ENCODE data around the gene FADS3.
A peak's percentile ranks its signal among the peaks of the same experiment; 100 is the strongest.

The FADS3 gene

GRCh38 chr11:61902313-61902712 lies 11.0 kb upstream of the FADS3 start:
- Histone ChIP-seq H3K4me3 (ENCODE audit: low read length) (no peak overlapping the region), H3K27ac (ENCODE audit: low read depth, low read length) (no peak overlapping the region), H3K4me1 (ENCODE audit: control insufficient read depth, insufficient read depth, low read length) (no peaks in the 10 kb centered on the region), H3K9ac (ENCODE audit: low read length) (no peak overlapping the region), H3K36me3 (ENCODE audit: control insufficient read depth, insufficient read depth, low read length) (peaks cover 3% of the 10 kb centered on the region), H3K27me3 (ENCODE audit: control insufficient read depth, insufficient read depth, low read length) (no peaks in the 10 kb centered on the region)

GRCh38 chr11:61901397-61901796 lies 10.1 kb upstream of the FADS3 start:
- Histone ChIP-seq H3K4me3 (ENCODE audit: low read length) (no peak overlapping the region), H3K4me1 (ENCODE audit: control insufficient read depth, insufficient read depth, low read length) (no peaks in the 10 kb centered on the region), H3K27me3 (ENCODE audit: control insufficient read depth, insufficient read depth, low read length) (no peaks in the 10 kb centered on the region), H3K9ac (ENCODE audit: low read length) (no peak overlapping the region), H3K36me3 (ENCODE audit: control insufficient read depth, insufficient read depth, low read length) (peaks cover 3% of the 10 kb centered on the region), H3K27ac (ENCODE audit: low read depth, low read length) (no peak overlapping the region)

GRCh38 chr11:61900251-61900650 lies 8.9 kb upstream of the FADS3 start:
- H3K36me3 ChIP-seq (ENCODE audit: control insufficient read depth, insufficient read depth, low read length), result no peaks in the 10 kb centered on the region

GRCh38 chr11:61899146-61899841 lies 7.9 kb upstream of the FADS3 start:
- H3K9ac ChIP-seq (ENCODE audit: low read length), result no peak overlapping the region
- no peak overlapping the region for H3K27ac ChIP-seq (ENCODE audit: low read depth, low read length)
- H3K36me3 ChIP-seq (ENCODE audit: control insufficient read depth, insufficient read depth, low read length), result no peaks in the 10 kb centered on the region
- H3K4me1 ChIP-seq (ENCODE audit: control insufficient read depth, insufficient read depth, low read length), result no peaks in the 10 kb centered on the region
- H3K27me3 ChIP-seq (ENCODE audit: control insufficient read depth, insufficient read depth, low read length), result no peaks in the 10 kb centered on the region
- H3K4me3 ChIP-seq (ENCODE audit: low read length), result no peak overlapping the region

More at GRCh38 chr11:61900251-61900650, 8.9 kb upstream of the FADS3 start:
- Histone ChIP-seq H3K27ac (ENCODE audit: low read depth, low read length) (no peak overlapping the region), H3K4me1 (ENCODE audit: control insufficient read depth, insufficient read depth, low read length) (no peaks in the 10 kb centered on the region), H3K9ac (ENCODE audit: low read length) (no peak overlapping the region), H3K4me3 (ENCODE audit: low read length) (no peak overlapping the region), H3K27me3 (ENCODE audit: control insufficient read depth, insufficient read depth, low read length) (no peaks in the 10 kb centered on the region)

GRCh38 chr11:61898247-61898582 lies 6.9 kb upstream of the FADS3 start:
- no peak overlapping the region for H3K27ac ChIP-seq (ENCODE audit: low read depth, low read length)
- no peak overlapping the region for H3K9ac ChIP-seq (ENCODE audit: low read length)
- H3K27me3 ChIP-seq (ENCODE audit: control insufficient read depth, insufficient read depth, low read length), result no peaks in the 10 kb centered on the region
- no peaks in the 10 kb centered on the region for H3K4me1 ChIP-seq (ENCODE audit: control insufficient read depth, insufficient read depth, low read length)
- no peak overlapping the region for H3K4me3 ChIP-seq (ENCODE audit: low read length)
- H3K36me3 ChIP-seq (ENCODE audit: control insufficient read depth, insufficient read depth, low read length), result no peaks in the 10 kb centered on the region

- Histone ChIP-seq H3K4me3 (ENCODE audit: low read length) (no peak overlapping the region), H3K27ac (ENCODE audit: low read depth, low read length) (no peak overlapping the region), H3K27me3 (ENCODE audit: control insufficient read depth, insufficient read depth, low read length) (no peaks in the 10 kb centered on the region), H3K4me1 (ENCODE audit: control insufficient read depth, insufficient read depth, low read length) (no peaks in the 10 kb centered on the region), H3K36me3 (ENCODE audit: control insufficient read depth, insufficient read depth, low read length) (no peaks in the 10 kb centered on the region), H3K9ac (ENCODE audit: low read length) (no peak overlapping the region)
Measured at GRCh38 chr11:61897387-61898246, 6.3 kb upstream of the FADS3 start.

- H3K27ac ChIP-seq (ENCODE audit: low read depth, low read length), result no peak overlapping the region
- H3K36me3 ChIP-seq (ENCODE audit: control insufficient read depth, insufficient read depth, low read length), result no peaks in the 10 kb centered on the region
Measured at GRCh38 chr11:61896665-61897386, 5.5 kb upstream of the FADS3 start.

GRCh38 chr11:61895718-61896059 lies 4.3 kb upstream of the FADS3 start:
- H3K27ac ChIP-seq (ENCODE audit: low read depth, low read length), result no peak overlapping the region

More at GRCh38 chr11:61896665-61897386, 5.5 kb upstream of the FADS3 start:
- Histone ChIP-seq H3K27me3 (ENCODE audit: control insufficient read depth, insufficient read depth, low read length) (no peaks in the 10 kb centered on the region), H3K9ac (ENCODE audit: low read length) (no peak overlapping the region), H3K4me1 (ENCODE audit: control insufficient read depth, insufficient read depth, low read length) (no peaks in the 10 kb centered on the region), H3K4me3 (ENCODE audit: low read length) (no peak overlapping the region)

GRCh38 chr11:61895046-61895717 lies 3.8 kb upstream of the FADS3 start:
- H3K36me3 ChIP-seq (ENCODE audit: control insufficient read depth, insufficient read depth, low read length), result no peaks in the 10 kb centered on the region
- no peaks in the 10 kb centered on the region for H3K27me3 ChIP-seq (ENCODE audit: control insufficient read depth, insufficient read depth, low read length)
- H3K4me3 ChIP-seq (ENCODE audit: low read length), result no peak overlapping the region
- no peak overlapping the region for H3K27ac ChIP-seq (ENCODE audit: low read depth, low read length)
- H3K9ac ChIP-seq (ENCODE audit: low read length), result no peak overlapping the region
- H3K4me1 ChIP-seq (ENCODE audit: control insufficient read depth, insufficient read depth, low read length), result peaks cover 7% of the 10 kb centered on the region

More at GRCh38 chr11:61895718-61896059, 4.3 kb upstream of the FADS3 start:
- H3K27me3 ChIP-seq (ENCODE audit: control insufficient read depth, insufficient read depth, low read length), result no peaks in the 10 kb centered on the region
- peaks cover 2% of the 10 kb centered on the region for H3K4me1 ChIP-seq (ENCODE audit: control insufficient read depth, insufficient read depth, low read length)
- H3K4me3 ChIP-seq (ENCODE audit: low read length), result no peak overlapping the region
- H3K36me3 ChIP-seq (ENCODE audit: control insufficient read depth, insufficient read depth, low read length), result no peaks in the 10 kb centered on the region
- H3K9ac ChIP-seq (ENCODE audit: low read length), result no peak overlapping the region

GRCh38 chr11:61893981-61894380 lies 2.6 kb upstream of the FADS3 start:
- no peak overlapping the region for H3K4me3 ChIP-seq (ENCODE audit: low read length)
- no peaks in the 10 kb centered on the region for H3K36me3 ChIP-seq (ENCODE audit: control insufficient read depth, insufficient read depth, low read length)
- H3K4me1 ChIP-seq (ENCODE audit: control insufficient read depth, insufficient read depth, low read length), result peaks cover 8% of the 10 kb centered on the region
- H3K9ac ChIP-seq (ENCODE audit: low read length), result no peak overlapping the region
- no peaks in the 10 kb centered on the region for H3K27me3 ChIP-seq (ENCODE audit: control insufficient read depth, insufficient read depth, low read length)
- H3K27ac ChIP-seq (ENCODE audit: low read depth, low read length), result no peak overlapping the region

- Histone ChIP-seq H3K27ac (ENCODE audit: low read depth, low read length) (peak overlapping the region; percentile 59), H3K27me3 (ENCODE audit: control insufficient read depth, insufficient read depth, low read length) (no peaks in the 10 kb centered on the region), H3K36me3 (ENCODE audit: control insufficient read depth, insufficient read depth, low read length) (no peaks in the 10 kb centered on the region), H3K4me1 (ENCODE audit: control insufficient read depth, insufficient read depth, low read length) (peaks cover 16% of the 10 kb centered on the region), H3K4me3 (ENCODE audit: low read length) (peak overlapping the region; percentile 63), H3K9ac (ENCODE audit: low read length) (no peak overlapping the region)
Measured at GRCh38 chr11:61892085-61892370, 683 bp upstream of the FADS3 start.
